Measurements from ENCODE around the gene SEMA5A.

DNA sequence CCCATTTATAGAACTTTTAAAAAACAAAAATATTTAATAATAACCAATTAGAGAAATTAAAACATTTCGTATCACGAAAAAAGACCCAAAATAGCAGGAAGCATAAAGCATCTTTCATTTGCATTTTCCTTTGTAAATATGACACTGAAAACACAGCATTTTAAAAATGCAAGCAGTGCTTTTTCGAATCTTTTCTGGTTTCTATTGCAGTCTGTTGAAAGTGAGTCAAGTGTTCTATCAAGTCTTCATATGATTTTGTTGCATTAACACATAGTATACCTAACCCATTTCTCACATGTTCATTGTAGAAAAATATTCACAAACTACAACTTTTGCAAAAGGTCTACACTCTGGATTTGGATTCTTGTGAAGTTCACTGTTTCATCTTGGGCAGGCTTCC, 198.8 kb downstream of the SEMA5A start:
- no peak for TF ChIP-seq POLR2A (IDR thresholded peaks at IDR 0.05)
- TF ChIP-seq, protein P1, sequence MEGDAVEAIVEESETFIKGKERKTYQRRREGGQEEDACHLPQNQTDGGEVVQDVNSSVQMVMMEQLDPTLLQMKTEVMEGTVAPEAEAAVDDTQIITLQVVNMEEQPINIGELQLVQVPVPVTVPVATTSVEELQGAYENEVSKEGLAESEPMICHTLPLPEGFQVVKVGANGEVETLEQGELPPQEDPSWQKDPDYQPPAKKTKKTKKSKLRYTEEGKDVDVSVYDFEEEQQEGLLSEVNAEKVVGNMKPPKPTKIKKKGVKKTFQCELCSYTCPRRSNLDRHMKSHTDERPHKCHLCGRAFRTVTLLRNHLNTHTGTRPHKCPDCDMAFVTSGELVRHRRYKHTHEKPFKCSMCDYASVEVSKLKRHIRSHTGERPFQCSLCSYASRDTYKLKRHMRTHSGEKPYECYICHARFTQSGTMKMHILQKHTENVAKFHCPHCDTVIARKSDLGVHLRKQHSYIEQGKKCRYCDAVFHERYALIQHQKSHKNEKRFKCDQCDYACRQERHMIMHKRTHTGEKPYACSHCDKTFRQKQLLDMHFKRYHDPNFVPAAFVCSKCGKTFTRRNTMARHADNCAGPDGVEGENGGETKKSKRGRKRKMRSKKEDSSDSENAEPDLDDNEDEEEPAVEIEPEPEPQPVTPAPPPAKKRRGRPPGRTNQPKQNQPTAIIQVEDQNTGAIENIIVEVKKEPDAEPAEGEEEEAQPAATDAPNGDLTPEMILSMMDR (IDR thresholded peaks at IDR 0.05) = no peak

All from uterus (tissue), 2 donors.